Thyroid gland (tissue), 4 donors: Measurements from ENCODE around the gene DENND2D.

Source experiments
- POLR2A ChIP-seq, 2 donors: fragments of 450-650 bp; IDR thresholded peaks; one replicate each; pipeline ENCODE4 v1.6.1; 2017; ENCODE audit warnings: antibody characterized with exemption in 2 of 2, mild to moderate bottlenecking in 2 of 2, moderate library complexity in 1 of 2
- TF ChIP-seq, protein P1 (sequence below), 6 experiments: fragments of 200-600 bp in 3 of 6; fragments of 450-650 bp in 3 of 6; sonication (generic) in 3 of 6; IDR thresholded peaks; one replicate each; pipeline ENCODE4 v1.5.1; 2016 to 2019; ENCODE audit warnings: antibody characterized with exemption in 6 of 6, mild to moderate bottlenecking in 2 of 6, inconsistent platforms in 1 of 6, moderate library complexity in 1 of 6

DNA sequence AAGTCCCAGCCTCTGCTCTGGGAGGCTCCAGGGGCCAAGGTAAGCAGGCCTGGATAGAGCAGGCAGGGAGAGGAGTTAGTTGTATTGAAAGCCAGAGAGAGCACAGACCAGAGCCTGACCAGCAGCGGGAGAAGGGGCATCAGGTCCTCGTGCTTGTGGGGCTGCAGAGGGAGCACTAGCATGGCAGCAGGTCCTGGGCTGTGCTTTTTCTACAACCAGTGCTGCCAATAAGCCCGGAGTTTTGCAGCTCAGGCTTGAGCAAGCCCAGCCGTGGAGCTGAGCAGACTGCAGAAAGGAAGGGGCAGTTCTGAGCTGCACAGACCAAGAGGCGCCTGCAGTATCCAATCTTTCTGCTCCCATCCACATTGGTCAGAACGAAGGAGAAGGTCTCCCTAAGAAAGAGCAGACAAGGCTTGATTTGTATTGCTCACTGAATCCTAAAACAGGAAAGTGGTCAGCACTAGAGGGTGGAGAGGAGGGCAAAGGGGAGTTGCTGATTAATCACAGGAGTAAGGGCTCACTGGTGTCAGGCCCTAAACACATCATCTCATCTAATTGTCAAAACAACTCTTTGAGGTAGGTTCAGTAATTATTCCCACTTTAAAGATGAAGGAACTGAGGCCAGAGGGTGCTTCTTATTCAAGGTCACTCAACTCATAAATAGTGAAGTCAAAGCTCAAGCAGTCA lies 2.7 kb downstream of the DENND2D start:
- TF ChIP-seq, protein P1, sequence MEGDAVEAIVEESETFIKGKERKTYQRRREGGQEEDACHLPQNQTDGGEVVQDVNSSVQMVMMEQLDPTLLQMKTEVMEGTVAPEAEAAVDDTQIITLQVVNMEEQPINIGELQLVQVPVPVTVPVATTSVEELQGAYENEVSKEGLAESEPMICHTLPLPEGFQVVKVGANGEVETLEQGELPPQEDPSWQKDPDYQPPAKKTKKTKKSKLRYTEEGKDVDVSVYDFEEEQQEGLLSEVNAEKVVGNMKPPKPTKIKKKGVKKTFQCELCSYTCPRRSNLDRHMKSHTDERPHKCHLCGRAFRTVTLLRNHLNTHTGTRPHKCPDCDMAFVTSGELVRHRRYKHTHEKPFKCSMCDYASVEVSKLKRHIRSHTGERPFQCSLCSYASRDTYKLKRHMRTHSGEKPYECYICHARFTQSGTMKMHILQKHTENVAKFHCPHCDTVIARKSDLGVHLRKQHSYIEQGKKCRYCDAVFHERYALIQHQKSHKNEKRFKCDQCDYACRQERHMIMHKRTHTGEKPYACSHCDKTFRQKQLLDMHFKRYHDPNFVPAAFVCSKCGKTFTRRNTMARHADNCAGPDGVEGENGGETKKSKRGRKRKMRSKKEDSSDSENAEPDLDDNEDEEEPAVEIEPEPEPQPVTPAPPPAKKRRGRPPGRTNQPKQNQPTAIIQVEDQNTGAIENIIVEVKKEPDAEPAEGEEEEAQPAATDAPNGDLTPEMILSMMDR (IDR thresholded peaks at IDR 0.05): no peak
- TF ChIP-seq POLR2A (IDR thresholded peaks at IDR 0.05): no peak
